Suprapubic skin (tissue), 4 donors: ENCODE data around the gene EPHA4. TPM values are rescaled to one million over a fixed set of nuclear protein-coding genes. Genes with fewer than 3 reads are reported as not detected.

Experiments
- DNase-seq, 2 donors: peaks; one replicate each; pipeline ENCODE4 v3.0.0-alpha.2; 2019; ENCODE audit warnings: low spot score in 2 of 2
- H3K27ac ChIP-seq: fragments of 200-600 bp; sonication (generic); one replicate; pipeline ENCODE4 v1.5.1; 2019
- H3K27me3 ChIP-seq: fragments of 200-600 bp; sonication (generic); one replicate; pipeline ENCODE4 v1.5.1; 2019
- H3K36me3 ChIP-seq: fragments of 200-600 bp; sonication (generic); one replicate; pipeline ENCODE4 v1.5.1; 2019
- H3K4me1 ChIP-seq: fragments of 200-600 bp; sonication (generic); one replicate; pipeline ENCODE4 v1.5.1; 2019
- H3K4me3 ChIP-seq: fragments of 200-600 bp; sonication (generic); one replicate; pipeline ENCODE4 v1.5.1; 2019; ENCODE audit warnings: mild to moderate bottlenecking
- H3K9me3 ChIP-seq: fragments of 200-600 bp; sonication (generic); one replicate; pipeline ENCODE4 v1.5.1; 2019
- CTCF ChIP-seq, 2 donors: fragments of 200-600 bp in 1 of 2; fragments of 450-650 bp in 1 of 2; sonication (generic) in 1 of 2; IDR thresholded peaks; one replicate each; pipeline ENCODE4 v1.5.1; 2016 to 2019; ENCODE audit warnings: antibody characterized with exemption in 2 of 2, mild to moderate bottlenecking in 1 of 2, moderate library complexity in 1 of 2
- EP300 ChIP-seq: sonication (generic); formaldehyde crosslinking; IDR thresholded peaks from one replicate; pipeline ENCODE4 v1.6.1; 2017; ENCODE audit warnings: antibody characterized with exemption
- POLR2A ChIP-seq, 2 donors: fragments of 450-650 bp; IDR thresholded peaks; one replicate each; pipeline ENCODE4 v1.6.1; 2017; ENCODE audit warnings: antibody characterized with exemption in 2 of 2, mild to moderate bottlenecking in 2 of 2, moderate library complexity in 2 of 2
- POLR2AphosphoS5 ChIP-seq, 3 donors: sonication (generic); formaldehyde crosslinking; IDR thresholded peaks; one replicate each; pipeline ENCODE4 v1.6.1; 2017; ENCODE audit warnings: antibody characterized with exemption in 3 of 3
- WGBS: methylation state at CpG from one replicate; pipeline ENCODE4 v1.1.5; 2018; 5-methylcytosine and 5-hydroxymethylcytosine counted together
- total RNA-seq, 4 donors: library from RNA; depleted of rRNA; stranded (reverse); fragments of >200 nt; gene quantifications; one replicate each; pipeline ENCODE4 v1.1.0, GENCODE V29; 2016

Gene EPHA4
- total RNA-seq, 4 donors from 2014 or later = 49.9 to 70.6 (median 67.8) TPM

- H3K4me3 ChIP-seq = no peak overlapping the region
- H3K27ac ChIP-seq = no peak overlapping the region
- no peak for TF ChIP-seq POLR2A (IDR thresholded peaks at IDR 0.05)
- no peak for TF ChIP-seq CTCF (IDR thresholded peaks at IDR 0.05)
- TF ChIP-seq POLR2AphosphoS5 (IDR thresholded peaks at IDR 0.05) = no peak
- TF ChIP-seq EP300 = no peak
- H3K4me1 ChIP-seq = peaks cover 43% of the 10 kb centered on the region
- DNase-seq = no peak
- no peaks in the 10 kb centered on the region for H3K27me3 ChIP-seq
- WGBS = 64% methylated on average over 6 of the region's 6 CpGs
- no peaks in the 10 kb centered on the region for H3K36me3 ChIP-seq
- no peaks in the 10 kb centered on the region for H3K9me3 ChIP-seq
These were observed 38.8 kb downstream of the EPHA4 start for GRCh38 chr2:221533299-221533698.

GRCh38 chr2:221532641-221533040, 39.5 kb downstream of the EPHA4 start:
- no peaks in the 10 kb centered on the region for H3K27me3 ChIP-seq
- H3K27ac ChIP-seq = peak overlapping the region; percentile 10
- no peaks in the 10 kb centered on the region for H3K9me3 ChIP-seq
- no peak overlapping the region for H3K4me3 ChIP-seq
- H3K4me1 ChIP-seq = peaks cover 50% of the 10 kb centered on the region
- 85% methylated on average over 2 of the region's 3 CpGs for WGBS
- no peaks in the 10 kb centered on the region for H3K36me3 ChIP-seq
- DNase-seq = no peak
- no peak for TF ChIP-seq CTCF (IDR thresholded peaks at IDR 0.05)
- no peak for TF ChIP-seq EP300
- TF ChIP-seq POLR2A (IDR thresholded peaks at IDR 0.05) = no peak
- TF ChIP-seq POLR2AphosphoS5 (IDR thresholded peaks at IDR 0.05) = no peak

- Histone ChIP-seq H3K4me1 (peaks cover 53% of the 10 kb centered on the region), H3K27ac (peak overlapping the region; percentile 72), H3K27me3 (no peaks in the 10 kb centered on the region), H3K36me3 (no peaks in the 10 kb centered on the region), H3K9me3 (no peaks in the 10 kb centered on the region), H3K4me3 (peak overlapping the region; percentile 27)
- TF ChIP-seq CTCF (IDR thresholded peaks at IDR 0.05) (no peak), POLR2A (IDR thresholded peaks at IDR 0.05) (no peak)
- WGBS = 85% methylated on average over 2 of the region's 2 CpGs
- no peak for DNase-seq
These were observed 41.5 kb downstream of the EPHA4 start for GRCh38 chr2:221530653-221531037.

- no peak for TF ChIP-seq EP300
- no peak for TF ChIP-seq POLR2A (IDR thresholded peaks at IDR 0.05)
- no peak for TF ChIP-seq CTCF (IDR thresholded peaks at IDR 0.05)
- no peak for TF ChIP-seq POLR2AphosphoS5 (IDR thresholded peaks at IDR 0.05)
- DNase-seq = no peak
- no peaks in the 10 kb centered on the region for H3K36me3 ChIP-seq
- peaks cover 52% of the 10 kb centered on the region for H3K4me1 ChIP-seq
- H3K27ac ChIP-seq = peak overlapping the region; percentile 80
- WGBS = 29% methylated on average over 10 of the region's 10 CpGs
- no peaks in the 10 kb centered on the region for H3K27me3 ChIP-seq
- H3K9me3 ChIP-seq = no peaks in the 10 kb centered on the region
- H3K4me3 ChIP-seq = peak overlapping the region; percentile 27
These were observed 42.0 kb downstream of the EPHA4 start for GRCh38 chr2:221529943-221530652.

- H3K36me3 ChIP-seq = no peaks in the 10 kb centered on the region
- H3K4me3 ChIP-seq = peak overlapping the region; percentile 27
- H3K9me3 ChIP-seq = no peaks in the 10 kb centered on the region
- 40% methylated on average over 8 of the region's 8 CpGs for WGBS
- TF ChIP-seq EP300 (no peak), CTCF (IDR thresholded peaks at IDR 0.05) (no peak), POLR2A (IDR thresholded peaks at IDR 0.05) (no peak), POLR2AphosphoS5 (IDR thresholded peaks at IDR 0.05) (no peak)
- H3K27ac ChIP-seq = peak overlapping the region; percentile 80
- no peak for DNase-seq
- peaks cover 49% of the 10 kb centered on the region for H3K4me1 ChIP-seq
- H3K27me3 ChIP-seq = no peaks in the 10 kb centered on the region
These were observed 42.7 kb downstream of the EPHA4 start for GRCh38 chr2:221529177-221529942.
